Skeletal muscle cell (primary cell): ENCODE results near the gene FRAS1.

Source experiments
- DNase-seq: peaks from one replicate; pipeline ENCODE4 v3.0.0-alpha.2; 2010; ENCODE audit warnings: low read depth
- H3K4me3 ChIP-seq: 2 replicates; pipeline ENCODE4 v1.5.1; 2011; ENCODE audit warnings: low read depth, mild to moderate bottlenecking, control low read depth, low read length, moderate library complexity

FRAS1 gene

GRCh38 chr4:78569306-78569821 is 512.2 kb downstream of the FRAS1 start:
- H3K4me3 ChIP-seq, result no peak overlapping the region
- no peak for DNase-seq

DNA sequence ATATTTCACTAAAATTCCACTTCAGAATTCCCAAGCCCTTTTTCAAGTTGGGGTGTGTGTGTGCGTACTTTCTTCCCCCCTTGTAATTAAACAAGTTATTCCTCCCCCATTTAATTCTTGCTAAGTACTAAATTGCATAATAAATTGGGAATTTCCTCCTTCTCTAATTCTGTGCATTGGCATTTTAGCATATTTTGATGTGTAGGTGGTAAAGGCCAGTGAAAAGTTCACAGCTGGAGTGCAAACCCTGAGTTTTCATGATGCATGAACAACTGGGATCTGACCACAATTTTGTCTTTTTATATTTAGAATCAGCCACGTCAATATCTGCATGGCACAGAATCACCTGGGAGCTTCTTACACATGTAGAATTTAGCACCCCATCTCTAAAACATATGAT is 513.0 kb downstream of the FRAS1 start:
- H3K4me3 ChIP-seq, result no peak overlapping the region
- DNase-seq, result no peak

- DNase-seq, result no peak
- no peak overlapping the region for H3K4me3 ChIP-seq
Observed at GRCh38 chr4:78571804-78572203, 514.7 kb downstream of the FRAS1 start.

DNA sequence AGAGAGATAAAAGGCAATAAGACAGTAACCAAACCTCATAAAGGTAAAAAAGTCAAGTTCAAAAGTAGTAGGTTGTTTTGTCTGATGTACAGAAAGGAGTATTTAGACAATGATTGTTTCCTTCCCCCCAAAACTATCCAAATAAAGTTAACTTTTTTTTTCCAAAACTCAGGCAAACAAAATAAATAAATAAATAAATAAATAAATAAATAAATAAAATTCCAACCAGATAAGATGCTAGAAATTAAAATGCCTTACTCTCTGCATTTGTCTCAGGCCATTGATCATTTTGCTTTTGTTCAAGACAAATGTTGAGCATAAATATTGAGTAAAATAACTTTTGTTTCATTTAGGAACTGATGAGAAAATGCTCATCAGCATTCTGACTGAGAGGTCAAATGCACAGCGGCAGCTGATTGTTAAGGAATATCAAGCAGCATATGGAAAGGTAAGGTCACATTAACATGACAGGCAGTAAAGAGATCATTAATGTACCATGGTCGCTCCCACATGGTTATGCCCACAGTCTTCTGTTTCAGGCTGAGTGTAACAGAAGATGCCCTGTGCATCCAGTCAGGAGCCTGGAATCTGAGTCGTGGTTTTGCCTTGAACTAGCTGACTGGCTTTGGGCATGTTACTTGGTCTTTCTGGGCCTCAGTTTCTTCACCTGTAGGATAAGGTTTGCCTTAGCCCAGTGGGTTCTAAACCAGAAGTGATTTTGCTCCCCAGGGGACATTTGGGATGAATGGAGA is 521.7 kb downstream of the FRAS1 start:
- DNase-seq, result no peak
- no peak overlapping the region for H3K4me3 ChIP-seq

GRCh38 chr4:78581618-78582017 is 524.5 kb downstream of the FRAS1 start:
- no peak overlapping the region for H3K4me3 ChIP-seq
- no peak for DNase-seq

- H3K4me3 ChIP-seq, result no peak overlapping the region
- DNase-seq, result no peak
Observed at GRCh38 chr4:78584863-78585547, 527.9 kb downstream of the FRAS1 start.

DNA sequence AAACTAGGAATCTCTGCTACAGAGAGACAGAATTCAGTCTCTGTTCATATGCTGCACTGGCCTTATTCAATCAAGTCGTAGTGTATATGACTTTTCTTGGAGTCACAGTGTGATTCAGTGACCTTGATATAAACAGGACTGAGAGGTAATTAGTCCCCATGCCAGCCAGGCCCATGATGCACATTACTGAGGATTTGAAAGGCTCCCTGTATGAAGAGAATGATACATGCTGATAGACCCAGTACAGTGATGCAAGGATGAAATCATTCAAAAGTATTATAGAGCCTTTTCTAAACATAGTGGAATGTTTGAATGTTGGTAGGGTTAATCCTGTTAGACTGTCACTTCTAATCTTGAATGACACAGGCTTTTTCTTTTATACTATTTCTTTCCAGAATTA is 528.5 kb downstream of the FRAS1 start:
- no peak overlapping the region for H3K4me3 ChIP-seq
- DNase-seq, result no peak

- no peak for DNase-seq
- H3K4me3 ChIP-seq, result no peak overlapping the region
Observed at GRCh38 chr4:78588894-78589545, 531.9 kb downstream of the FRAS1 start.

GRCh38 chr4:78591404-78591803 is 534.3 kb downstream of the FRAS1 start:
- DNase-seq, result no peak
- no peak overlapping the region for H3K4me3 ChIP-seq

DNA sequence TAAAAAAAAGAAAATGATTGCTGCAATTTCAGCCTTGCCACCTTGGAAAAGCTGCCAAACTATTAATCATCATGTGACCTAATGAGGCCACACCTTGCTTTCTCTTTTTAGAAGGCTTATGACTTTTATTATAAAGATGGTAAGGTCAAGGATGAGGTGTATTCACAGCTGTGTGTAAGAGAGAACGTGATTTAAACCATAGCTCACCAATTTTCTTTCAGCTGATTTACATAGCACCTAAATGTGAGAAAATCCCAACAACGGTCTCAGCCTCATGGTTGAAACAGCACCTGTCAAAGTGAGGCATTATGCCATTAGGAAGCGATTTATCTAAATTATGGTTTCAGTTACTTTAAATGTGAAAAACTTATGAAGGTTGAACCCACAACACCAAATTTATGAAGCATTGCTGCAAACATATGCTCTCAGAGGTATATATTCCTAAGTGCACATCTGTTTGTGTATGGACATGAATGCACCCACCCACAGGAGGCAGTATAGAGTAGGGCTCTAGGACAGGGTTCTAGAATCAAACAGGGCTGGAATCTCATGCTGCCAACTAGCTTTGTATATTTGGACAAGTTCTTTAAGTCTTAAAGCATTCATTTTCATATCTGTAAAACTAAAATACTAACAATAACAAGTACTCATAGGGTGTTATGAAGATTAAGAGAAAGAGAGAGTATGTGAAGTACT is 535.1 kb downstream of the FRAS1 start:
- DNase-seq, result no peak

More for the DNA sequence above, 535.1 kb downstream of the FRAS1 start:
- no peak overlapping the region for H3K4me3 ChIP-seq
